OCI-LY1 (cell line): ENCODE data around the gene CD247.

Experiments used
- EZH2 ChIP-seq: fragments of 200-600 bp; sonication (generic), shearing (Covaris generic); IDR thresholded peaks from 2 replicates; pipeline ENCODE4 v1.8.0; 2017; ENCODE audit warnings: borderline replicate concordance, mixed run types, mild to moderate bottlenecking, antibody characterized with exemption, low read length, moderate library complexity, mixed read lengths
- TF ChIP-seq, protein P1 (sequence below): fragments of 200-600 bp; sonication (generic), shearing (Covaris generic); IDR thresholded peaks from 2 replicates; pipeline ENCODE4 v1.5.1; 2017; ENCODE audit warnings: mild to moderate bottlenecking, antibody characterized with exemption, low read length, moderate library complexity, mixed read lengths

- TF ChIP-seq, protein P1, sequence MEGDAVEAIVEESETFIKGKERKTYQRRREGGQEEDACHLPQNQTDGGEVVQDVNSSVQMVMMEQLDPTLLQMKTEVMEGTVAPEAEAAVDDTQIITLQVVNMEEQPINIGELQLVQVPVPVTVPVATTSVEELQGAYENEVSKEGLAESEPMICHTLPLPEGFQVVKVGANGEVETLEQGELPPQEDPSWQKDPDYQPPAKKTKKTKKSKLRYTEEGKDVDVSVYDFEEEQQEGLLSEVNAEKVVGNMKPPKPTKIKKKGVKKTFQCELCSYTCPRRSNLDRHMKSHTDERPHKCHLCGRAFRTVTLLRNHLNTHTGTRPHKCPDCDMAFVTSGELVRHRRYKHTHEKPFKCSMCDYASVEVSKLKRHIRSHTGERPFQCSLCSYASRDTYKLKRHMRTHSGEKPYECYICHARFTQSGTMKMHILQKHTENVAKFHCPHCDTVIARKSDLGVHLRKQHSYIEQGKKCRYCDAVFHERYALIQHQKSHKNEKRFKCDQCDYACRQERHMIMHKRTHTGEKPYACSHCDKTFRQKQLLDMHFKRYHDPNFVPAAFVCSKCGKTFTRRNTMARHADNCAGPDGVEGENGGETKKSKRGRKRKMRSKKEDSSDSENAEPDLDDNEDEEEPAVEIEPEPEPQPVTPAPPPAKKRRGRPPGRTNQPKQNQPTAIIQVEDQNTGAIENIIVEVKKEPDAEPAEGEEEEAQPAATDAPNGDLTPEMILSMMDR: no peak
- no peak for TF ChIP-seq EZH2
These were observed 94.4 kb downstream of the CD247 start for GRCh38 chr1:167423684-167424619.
